Measurements from ENCODE around the gene COL11A2.
A peak's percentile ranks its signal among the peaks of the same experiment; 100 is the strongest.

The COL11A2 gene

DNA sequence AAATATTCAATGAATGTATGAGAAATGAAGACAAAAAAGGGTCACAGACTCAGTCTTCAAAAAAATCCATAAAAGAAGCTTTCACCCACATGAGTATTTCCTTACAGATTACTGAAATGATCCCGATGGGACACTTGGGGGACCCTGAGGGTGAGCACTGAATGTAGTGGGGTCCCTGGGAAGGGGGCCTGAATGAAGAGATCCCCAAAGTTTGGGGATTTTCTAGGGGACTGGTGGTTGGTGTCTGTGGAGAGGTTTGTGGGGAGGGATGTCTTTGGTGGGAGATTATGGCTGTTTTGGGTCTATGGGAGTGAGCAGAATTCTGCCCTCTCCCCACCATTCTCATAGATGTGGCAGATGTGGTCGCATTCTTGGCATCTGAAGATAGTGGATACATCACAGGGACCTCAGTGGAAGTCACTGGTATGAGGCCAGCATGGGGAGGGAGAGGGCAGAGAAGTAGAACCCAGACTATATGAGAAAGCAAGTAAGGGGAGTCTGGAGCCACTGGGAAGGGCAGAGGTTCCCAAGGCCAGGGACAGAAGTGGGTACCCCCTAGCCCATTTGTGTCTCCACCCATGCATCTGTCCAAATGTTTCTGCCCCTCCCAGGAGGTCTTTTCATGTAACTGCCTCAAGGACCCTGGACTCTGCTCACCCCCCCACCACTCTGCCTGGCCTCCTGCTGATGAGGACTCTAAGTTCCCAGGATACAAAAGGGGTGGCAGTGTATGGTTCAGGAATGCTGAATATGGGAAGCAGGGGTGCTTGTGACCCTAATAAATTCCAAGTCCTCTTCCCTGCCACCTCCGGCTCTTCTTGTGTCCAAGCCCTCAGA, 14.0 kb upstream of the COL11A2 start:
- no peak for DNase-seq

DNA sequence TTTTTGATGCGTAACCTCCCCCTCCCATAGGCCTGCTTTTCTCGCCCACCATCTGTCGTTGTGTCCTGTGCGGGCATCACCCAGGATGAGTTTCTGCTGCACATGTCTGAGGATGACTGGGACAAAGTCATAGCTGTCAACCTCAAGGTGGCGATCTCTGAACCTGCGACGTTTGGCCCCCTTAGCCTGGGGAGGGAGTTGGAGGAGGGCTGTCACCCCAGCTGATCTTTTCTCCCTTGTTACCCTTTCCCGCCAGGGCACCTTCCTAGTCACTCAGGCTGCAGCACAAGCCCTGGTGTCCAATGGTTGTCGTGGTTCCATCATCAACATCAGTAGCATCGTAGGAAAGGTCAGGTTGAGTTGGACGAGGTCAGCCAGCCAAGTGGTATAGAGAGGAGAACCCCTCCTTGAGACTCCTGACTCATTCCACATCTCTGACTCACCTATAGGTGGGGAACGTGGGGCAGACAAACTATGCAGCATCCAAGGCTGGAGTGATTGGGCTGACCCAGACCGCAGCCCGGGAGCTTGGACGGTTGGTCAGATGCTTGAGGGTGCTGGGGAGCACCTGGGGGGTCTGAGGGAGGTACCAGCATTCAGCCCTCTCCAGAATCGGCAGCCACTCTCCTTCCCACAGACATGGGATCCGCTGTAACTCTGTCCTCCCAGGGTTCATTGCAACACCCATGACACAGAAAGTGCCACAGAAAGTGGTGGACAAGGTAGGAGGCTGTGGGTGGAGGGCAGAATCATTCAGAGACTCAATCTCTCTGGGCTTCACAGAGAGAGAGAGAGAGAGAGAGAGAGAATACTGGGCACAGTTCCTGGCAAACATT, 13.1 kb upstream of the COL11A2 start:
- DNase-seq: no peak

DNA sequence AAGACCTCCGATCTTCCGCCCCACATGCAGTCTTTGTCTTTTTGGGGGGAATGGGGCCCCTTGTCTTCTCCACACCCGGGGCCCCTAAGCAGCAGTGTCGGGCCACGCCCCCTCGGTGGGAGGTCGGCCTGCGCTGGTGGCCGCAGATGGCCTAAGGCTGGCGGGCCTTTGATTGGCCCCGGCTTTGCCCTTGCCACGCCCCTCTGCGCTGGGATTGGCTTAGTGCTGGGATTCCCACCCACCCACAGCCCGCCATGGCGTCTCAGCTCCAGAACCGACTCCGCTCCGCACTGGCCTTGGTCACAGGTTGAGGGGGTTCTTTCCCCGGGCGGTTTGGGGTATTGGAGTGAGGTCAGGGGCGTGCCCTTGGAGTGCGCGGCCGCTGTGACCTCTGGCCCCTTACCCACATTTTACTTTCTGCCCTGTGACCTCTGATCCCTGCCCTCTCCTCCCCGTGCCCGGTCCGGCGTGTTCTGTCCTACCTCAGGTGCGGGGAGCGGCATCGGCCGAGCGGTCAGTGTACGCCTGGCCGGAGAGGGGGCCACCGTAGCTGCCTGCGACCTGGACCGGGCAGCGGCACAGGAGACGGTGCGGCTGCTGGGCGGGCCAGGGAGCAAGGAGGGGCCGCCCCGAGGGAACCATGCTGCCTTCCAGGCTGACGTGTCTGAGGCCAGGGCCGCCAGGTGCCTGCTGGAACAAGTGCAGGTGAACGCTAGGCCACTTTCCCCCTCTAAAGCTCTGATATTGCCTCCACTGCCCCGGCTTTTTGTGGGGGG, 12.3 kb upstream of the COL11A2 start, which contains the start of gene HSD17B8:
TSS of gene HSD17B8 (plus strand) at position 241 of the 776 bp plus-strand sequence. CDS start at position 255, 14 bp downstream.
- DNase-seq: peak; percentile 80

DNA sequence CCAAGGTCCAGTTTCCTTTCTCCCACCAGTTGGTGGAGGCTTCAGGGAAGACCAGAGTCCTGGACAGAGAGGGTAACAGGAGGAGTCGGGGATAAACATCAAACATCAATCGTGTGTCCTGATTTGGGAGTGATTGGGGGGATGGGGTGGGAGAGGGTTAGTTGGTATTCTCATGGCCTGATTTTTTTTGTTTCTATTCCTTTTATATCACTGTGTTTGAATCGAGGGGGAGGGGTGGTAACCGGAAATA, 11.8 kb upstream of the COL11A2 start:
- no peak for DNase-seq

DNA sequence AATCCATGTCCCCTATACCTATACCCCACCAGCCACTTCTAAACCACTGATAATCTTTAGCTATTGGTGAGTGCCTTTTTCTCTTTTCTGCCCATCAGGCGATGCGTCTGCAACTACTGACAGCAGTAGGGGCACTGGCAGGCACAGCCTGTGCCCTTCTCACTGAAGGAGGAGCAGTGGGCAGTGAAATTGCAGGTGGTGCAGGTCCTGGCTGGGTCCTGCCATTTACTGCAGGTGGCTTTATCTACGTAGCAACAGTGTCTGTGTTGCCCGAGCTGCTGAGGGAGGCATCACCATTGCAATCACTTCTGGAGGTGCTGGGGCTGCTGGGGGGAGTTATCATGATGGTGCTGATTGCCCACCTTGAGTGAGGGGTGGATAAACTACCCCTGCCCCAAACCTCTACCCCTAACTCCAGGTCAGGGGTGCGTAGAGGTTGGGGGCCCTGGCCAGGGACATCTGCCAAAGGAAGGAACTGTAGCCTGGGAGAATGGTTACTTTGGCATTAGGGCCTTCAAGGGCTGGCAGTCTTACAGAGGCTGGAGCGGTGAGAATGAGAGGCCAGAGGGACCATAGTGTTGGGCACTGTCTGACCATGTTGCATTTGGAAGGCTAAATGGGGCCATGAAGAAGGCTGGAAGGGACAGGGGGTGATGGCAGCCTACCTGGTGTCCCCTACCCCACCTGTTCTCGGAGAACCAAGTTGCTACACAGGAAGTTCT, 11.3 kb upstream of the COL11A2 start:
- DNase-seq: no peak

DNA sequence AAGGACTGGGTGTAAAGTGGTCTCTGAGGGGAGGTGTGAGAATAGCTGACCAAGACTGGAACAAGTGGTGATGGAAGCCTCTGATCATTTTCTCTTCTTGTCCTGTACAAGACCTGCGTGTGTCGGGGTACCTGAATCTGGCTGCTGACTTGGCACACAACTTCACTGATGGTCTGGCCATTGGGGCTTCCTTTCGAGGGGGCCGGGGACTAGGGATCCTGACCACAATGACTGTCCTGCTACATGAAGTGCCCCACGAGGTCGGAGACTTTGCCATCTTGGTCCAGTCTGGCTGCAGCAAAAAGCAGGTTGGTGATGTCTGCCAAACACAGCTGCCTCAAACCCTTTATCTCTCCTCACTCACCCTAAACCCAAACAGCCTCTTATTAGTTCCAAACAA, 10.5 kb upstream of the COL11A2 start:
- DNase-seq: no peak

DNA sequence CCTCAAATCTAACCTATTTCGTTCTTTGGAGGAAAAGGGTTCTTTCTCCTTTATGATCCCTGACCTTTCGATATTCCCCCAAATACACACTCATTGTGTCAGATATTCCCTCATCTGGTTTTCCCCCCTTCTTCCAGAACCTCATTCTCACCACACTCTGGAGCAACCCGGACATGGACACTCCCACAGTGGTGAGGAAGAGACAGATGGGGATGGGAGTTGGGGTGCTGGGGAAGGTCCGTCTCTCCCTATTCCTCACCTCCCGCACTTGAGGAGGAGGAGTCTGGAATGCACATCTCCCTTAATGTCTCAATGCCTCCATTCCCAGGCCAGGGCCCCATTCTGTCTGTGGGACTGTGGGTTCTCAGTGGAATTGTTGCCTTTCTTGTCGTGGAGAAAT, 9.7 kb upstream of the COL11A2 start:
- DNase-seq: no peak

DNA sequence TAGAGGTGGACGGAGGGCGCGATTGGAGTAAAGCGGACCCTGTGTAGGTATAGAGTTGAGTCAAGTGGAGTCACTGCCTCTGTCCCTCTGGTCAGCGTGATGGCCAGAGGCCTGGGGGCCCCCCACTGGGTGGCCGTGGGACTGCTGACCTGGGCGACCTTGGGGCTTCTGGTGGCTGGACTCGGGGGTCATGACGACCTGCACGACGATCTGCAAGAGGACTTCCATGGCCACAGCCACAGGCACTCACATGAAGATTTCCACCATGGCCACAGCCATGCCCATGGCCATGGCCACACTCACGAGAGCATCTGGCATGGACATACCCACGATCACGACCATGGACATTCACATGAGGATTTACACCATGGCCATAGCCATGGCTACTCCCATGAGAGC, 8.9 kb upstream of the COL11A2 start:
- no peak for DNase-seq

DNA sequence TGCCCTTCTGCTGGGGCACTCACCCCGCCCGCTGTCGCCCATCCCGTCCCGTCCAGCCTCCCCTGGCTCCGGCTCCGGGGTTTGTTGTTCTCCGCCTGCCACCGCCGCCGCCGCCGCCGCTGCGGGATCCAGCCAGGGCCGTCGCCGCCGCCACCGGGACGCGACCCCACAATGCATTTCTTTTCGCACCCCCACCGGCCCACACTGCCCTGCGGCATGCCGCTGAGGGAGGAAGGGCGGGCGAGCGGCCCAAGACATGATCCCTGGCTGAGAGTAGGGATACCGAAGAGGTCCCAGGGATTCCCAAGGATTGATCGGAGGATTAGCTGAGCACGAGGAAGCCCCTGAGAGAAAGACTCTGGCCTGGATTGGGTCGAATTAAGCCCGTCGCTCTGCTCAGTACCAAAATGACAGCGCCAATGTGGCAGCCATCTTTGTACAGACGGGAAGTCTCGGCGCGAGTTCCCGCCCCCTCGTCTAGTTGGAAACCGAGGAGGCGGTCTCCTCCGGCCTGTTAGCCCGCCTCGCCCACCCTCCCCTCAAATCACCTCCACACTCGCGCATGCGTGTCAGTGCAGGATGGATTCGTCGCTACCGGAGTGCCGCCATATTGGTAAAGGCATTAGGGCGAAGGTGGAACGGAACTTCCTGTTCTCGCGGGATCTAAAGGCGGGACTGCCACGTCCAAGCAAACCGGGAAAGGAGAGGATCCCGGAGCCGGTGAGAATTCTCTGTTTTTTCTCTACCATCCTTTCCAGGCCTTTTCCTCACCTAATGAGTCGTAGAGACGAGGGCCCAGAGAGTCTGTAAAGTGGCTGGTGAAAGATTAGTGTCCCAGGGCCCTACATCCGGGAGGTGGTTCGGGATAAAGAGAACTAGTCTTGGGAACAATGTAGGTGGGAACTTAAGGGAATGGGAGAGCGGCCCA, 8.2 kb upstream of the COL11A2 start, which contains the start of the genes RXRB and SLC39A7:
TSS of gene RXRB (minus strand) at position 447 of the 928 bp plus-strand sequence. CDS start at position 258, 189 bp downstream.
TSS of gene SLC39A7 (plus strand) at position 649 of the 928 bp plus-strand sequence. CDS start 379 bp downstream, outside the sequence.
- peak; percentile 99 for DNase-seq

DNA sequence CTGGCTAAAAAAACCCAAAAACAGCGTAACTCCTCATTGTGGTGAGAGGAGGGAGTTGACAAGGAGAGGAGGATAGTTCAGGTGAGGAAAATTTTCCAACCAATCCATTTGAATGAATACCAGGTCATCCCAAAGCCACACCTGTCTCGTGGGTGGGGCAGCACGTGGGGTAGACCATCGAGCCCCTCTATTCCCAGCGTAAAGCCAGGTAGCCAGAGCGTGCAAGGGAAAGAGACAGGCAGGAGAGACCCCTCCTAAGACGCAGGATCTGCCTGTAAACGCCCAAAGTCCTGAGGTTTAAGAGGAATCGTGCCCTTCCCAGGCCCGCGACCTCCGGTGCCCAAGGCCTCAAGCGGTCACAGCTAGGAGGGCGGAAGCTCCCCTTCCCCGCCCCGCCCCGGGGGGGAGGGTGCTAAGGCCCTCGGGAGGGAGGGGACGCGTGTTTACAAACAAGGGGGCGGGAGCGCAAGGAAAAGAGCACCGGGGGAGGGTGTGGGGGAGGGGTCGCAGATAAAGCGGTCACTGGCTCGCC, 7.5 kb upstream of the COL11A2 start:
- DNase-seq: peak; percentile 49

DNA sequence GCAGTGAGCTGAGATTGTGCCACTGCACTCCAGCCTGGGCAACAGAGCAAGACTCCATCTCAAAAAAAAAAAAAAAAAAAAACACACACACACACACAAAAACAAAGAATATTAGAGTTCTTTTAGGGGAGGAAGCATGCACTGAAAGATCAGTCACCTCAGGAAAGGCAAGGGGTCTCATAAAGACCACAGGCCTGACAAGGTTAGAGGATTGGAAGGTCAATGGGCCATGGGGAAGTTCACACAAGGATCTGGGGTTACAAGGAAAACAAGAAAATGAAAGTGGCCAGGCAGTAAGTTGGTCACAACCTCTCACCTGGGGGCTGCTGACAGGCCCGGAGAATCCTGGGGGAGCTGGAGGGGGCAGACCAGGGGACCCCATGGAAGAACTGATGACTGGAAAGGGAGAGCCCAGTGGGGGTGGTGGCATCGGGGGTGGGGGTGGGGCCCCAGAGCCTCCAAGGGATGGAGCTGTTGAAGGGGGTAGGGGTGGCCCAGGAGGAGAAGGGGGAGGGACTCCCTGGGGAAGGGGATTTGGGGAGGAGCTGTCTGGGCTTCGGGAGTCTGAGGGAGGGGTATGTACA, 6.7 kb upstream of the COL11A2 start:
- no peak for DNase-seq

DNA sequence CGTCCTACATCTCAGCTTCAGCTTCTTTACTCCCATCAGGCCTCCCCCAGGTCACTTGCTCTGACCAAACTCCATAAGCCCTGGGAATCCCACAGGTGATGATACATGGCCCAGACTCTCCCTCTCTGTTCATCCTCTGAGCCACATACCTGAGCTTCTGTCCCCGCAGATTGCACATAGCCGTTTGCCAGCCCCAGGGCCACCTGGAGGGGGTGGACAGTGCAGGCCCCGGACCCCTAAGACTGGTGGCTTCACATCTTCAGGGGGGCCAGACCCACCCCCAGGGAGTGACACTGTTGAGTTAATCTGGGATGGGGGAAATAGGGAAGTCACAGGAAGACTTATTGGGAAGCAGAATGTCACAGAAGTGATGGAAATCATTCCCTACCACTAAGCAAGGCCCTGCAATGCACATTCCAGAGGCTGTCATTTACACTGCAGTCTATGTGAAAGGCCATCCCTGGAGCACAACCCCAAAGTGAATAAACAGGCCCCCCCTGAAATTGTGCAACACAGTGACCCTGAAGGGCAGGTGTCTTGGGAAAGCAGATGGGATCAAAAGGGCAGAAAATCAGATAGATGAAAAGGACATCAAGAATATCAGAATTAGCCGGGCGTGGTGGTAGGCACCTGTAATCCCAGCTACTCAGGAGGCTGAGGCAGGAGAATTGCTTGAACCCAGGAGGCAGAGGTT, 6.0 kb upstream of the COL11A2 start:
- no peak for DNase-seq

DNA sequence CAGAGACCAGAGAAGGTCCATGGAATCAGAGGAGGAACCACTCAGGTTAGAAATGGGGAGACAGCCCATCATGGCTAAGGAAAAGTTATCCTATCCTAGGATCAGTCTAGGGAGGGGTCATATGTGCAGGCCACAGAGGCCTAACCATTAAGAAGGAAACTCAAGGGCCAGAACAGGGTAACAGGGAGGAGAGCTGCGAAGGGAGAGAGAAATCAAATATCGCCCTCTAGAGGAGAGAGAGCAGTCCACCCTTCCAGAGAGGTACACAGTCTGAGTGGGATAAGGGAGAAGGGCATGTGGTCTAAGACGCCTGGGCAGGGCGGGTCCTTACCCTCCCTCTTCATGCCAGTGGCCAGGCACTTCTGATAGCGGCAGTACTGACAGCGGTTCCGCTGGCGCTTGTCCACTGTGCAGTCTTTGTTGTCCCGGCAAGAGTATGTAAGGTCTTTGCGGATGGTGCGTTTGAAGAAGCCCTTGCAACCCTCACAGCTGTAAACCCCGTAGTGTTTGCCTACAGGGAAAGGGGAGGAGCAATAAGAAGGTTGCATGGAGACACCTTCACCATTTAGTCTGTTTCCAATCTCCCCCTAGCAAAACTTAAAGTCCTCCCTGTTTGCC, 5.3 kb upstream of the COL11A2 start:
- DNase-seq: no peak

DNA sequence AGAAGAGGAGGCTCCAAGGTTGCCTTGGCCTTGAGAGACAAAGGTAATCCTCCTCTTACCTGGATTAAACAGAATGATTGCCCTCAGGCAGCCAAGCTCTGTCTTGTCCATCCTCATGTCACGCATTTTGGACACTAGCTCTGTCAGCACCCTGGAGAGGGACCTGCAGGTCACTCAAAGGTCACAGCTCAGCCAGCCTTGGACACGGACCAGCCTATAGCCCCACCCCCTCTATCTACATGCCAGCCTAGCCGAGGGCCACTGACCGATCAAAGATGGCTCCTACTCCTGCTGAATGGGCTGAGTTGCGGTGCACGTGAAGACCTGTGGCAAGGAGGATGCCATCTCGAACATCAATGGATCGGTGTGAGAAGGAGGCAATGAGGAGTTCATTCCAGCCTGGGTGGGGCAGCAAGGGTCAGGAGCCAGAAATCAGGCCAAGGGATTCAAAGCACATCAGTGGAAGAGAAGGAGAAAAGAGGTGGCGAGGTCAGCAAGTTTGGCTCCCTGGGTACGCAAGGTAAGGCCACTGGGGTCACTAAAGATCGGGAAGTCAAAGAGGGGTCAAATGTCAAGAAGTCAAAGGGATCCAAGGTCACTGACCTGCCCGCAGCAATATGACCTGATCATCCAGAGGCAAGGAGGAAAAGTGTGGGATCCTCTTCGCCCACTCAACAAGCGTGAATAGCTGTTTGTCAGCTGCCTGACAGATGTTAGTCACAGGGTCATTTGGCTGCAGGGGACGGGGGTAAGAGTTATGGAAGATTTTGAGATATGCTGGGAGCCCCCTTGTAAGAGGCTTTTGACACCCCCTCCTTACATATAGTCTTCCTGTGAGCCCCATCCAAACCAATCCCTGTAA, 3.3 kb upstream of the COL11A2 start:
- DNase-seq: no peak

DNA sequence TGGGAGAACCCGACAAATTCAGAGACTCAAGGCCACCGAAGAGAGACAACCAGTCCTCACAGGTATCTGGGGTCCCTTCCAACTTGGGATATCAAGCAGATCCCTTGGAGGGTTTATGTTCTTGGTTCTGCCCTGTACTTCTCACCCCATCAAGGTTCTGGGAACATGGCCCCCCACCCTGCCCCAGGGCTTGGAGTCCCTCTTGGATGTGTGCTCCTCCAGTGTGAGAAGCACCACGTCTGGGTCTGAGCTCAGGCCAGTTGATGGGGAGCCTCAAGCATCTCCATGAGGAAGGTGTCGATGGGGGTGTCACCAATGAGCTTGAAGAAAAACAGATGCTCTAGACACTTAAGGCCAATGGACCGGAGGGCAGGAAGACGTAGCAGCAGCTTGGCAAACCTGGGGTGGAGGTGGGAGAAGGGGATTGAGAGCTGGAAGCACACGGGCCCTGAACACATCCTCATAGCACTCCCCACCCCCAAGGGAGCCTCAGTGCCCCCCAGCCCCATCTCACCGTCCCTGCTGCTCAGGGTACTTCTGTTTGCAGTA, 2.2 kb upstream of the COL11A2 start:
- DNase-seq: no peak

DNA sequence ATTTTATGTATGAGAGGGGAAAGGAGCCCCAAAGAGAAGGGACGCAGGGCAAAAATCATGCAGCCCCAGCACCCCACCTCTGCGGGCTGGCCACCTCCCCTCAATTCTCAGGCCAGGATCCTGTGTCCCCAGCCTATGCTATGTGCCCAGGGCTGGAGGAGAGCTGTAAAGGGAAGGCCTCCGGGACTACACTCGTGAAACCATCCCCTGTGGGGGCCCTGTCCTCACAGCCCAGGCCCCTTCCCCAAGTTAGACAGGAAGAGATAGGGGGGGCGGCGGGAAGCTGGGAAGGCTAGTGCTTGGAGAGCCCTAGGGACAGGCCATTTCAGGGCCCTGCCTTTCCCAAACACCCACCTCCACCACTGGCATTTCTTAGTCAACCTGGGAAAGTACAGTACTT, 1.4 kb upstream of the COL11A2 start:
- DNase-seq: no peak

DNA sequence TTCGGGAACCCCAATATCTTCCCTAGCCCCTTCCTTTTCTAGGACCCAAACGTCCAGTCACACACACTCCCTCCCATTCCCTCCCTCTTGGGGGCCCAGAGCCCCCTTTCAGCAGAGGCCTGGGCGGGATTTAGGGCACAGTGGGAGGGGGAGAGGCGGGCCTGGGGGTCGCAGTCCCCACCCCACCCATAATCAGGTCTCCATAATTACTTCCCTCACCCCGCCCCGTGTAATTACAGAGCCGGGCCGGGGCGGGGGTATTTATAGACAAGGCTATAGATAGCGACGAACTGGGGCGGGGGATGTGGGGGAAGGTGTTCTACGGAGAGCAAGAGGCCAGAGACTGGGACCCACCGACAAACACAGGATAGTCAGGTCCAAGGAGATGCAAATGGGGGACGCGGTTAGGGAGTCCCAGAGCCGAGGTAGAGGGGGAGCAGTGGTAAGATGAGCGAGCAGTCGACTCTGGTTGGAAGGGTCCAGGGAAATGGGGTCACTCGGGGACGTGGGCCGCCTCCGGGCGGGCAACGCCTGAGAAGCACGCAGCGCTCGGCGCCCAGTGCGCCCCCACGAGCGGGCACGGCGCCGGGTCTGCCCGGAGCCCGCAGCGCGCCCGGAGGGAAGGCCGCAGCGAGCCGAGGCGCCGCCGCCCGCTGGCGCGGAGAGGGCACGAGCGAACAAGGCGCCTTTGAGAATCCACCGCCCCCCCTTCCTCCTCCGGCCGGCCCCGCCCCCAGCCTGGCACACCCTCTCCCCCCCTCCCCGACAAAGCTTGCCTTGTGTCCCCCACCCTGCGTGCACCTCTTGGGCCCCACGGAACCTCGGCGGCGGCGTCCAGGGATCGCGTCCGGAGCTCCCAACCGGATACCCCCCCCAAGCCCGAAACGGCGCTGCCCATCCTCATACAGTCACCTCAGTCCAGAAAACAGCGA, 670 bp upstream of the COL11A2 start:
- DNase-seq: no peak
